Neural crest cell (in vitro differentiated cells): ENCODE results near the gene SLC39A6. TPM values are rescaled to one million over a fixed set of nuclear protein-coding genes. Genes with fewer than 3 reads are reported as not detected.

Experiments
- DNase-seq: peaks from one replicate; pipeline ENCODE4 v3.0.0; 2021; ENCODE audit warnings: low read depth, mixed read lengths, low spot score
- H3K27ac Mint-ChIP-seq: one replicate; pipeline ENCODE4 v1.8.0; 2021; ENCODE audit warnings: mild to moderate bottlenecking, mixed read lengths; ENCODE audit not compliant: unreplicated experiment
- H3K27me3 Mint-ChIP-seq: 2 replicates; pipeline ENCODE4 v1.8.0; 2021; ENCODE audit warnings: low read depth, mild to moderate bottlenecking, mixed read lengths
- H3K36me3 Mint-ChIP-seq: 2 replicates; pipeline ENCODE4 v1.8.0; 2021; ENCODE audit warnings: low read depth, mild to moderate bottlenecking, mixed read lengths
- H3K4me1 Mint-ChIP-seq: 2 replicates; pipeline ENCODE4 v1.8.0; 2021; ENCODE audit warnings: mixed read lengths
- H3K4me3 Mint-ChIP-seq: one replicate; pipeline ENCODE4 v1.8.0; 2021; ENCODE audit warnings: mild to moderate bottlenecking, mixed read lengths
- H3K9me3 Mint-ChIP-seq: 2 replicates; pipeline ENCODE4 v1.8.0; 2021; ENCODE audit warnings: mixed read lengths
- total RNA-seq: library from RNA; stranded (reverse); gene quantifications from 2 replicates; pipeline ENCODE4 v1.2.1, GENCODE V29; 2021
- TF ChIP-seq, protein P1 (sequence below): fragments of 200-600 bp; sonication (generic); conservative IDR thresholded peaks from 2 replicates; pipeline ENCODE4 v1.5.0; 2021; ENCODE audit warnings: antibody characterized with exemption, mild to moderate bottlenecking

Gene SLC39A6
- total RNA-seq, 1 donor from 2014 or later: 101 TPM

DNA sequence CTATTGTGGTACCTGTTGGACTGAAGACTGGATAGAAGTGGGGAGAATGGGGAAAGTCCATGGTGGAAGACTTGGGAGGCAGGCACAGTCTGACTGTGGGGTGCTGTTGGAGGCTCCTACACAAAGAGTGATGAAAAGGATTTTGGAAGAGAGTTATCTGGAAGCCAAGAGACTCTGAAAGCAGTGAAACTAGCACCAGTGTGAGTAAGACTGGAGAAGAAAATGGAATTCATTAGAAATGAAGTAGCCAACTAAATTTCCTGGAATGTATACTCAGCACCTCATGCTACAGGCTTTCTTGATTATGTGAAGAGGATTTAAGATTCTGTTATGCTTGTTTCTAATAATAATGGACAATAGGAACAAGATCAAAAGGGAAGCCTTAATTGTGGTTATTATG, 28.3 kb upstream of the SLC39A6 start:
- H3K4me3 Mint-ChIP-seq: no peak overlapping the region
- H3K27ac Mint-ChIP-seq: no peak overlapping the region
- no peak for DNase-seq
- peaks cover 17% of the 10 kb centered on the region for H3K36me3 Mint-ChIP-seq
- no peaks in the 10 kb centered on the region for H3K9me3 Mint-ChIP-seq
- TF ChIP-seq, protein P1, sequence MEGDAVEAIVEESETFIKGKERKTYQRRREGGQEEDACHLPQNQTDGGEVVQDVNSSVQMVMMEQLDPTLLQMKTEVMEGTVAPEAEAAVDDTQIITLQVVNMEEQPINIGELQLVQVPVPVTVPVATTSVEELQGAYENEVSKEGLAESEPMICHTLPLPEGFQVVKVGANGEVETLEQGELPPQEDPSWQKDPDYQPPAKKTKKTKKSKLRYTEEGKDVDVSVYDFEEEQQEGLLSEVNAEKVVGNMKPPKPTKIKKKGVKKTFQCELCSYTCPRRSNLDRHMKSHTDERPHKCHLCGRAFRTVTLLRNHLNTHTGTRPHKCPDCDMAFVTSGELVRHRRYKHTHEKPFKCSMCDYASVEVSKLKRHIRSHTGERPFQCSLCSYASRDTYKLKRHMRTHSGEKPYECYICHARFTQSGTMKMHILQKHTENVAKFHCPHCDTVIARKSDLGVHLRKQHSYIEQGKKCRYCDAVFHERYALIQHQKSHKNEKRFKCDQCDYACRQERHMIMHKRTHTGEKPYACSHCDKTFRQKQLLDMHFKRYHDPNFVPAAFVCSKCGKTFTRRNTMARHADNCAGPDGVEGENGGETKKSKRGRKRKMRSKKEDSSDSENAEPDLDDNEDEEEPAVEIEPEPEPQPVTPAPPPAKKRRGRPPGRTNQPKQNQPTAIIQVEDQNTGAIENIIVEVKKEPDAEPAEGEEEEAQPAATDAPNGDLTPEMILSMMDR: no peak
- H3K4me1 Mint-ChIP-seq: no peaks in the 10 kb centered on the region
- no peaks in the 10 kb centered on the region for H3K27me3 Mint-ChIP-seq

GRCh38 chr18:36155851-36156757, 27.0 kb upstream of the SLC39A6 start:
- Mint-ChIP-seq H3K4me1 (no peaks in the 10 kb centered on the region), H3K36me3 (peaks cover 17% of the 10 kb centered on the region), H3K4me3 (no peak overlapping the region), H3K27ac (no peak overlapping the region), H3K9me3 (no peaks in the 10 kb centered on the region), H3K27me3 (no peaks in the 10 kb centered on the region)
- TF ChIP-seq, protein P1: no peak
- no peak for DNase-seq

GRCh38 chr18:36153771-36154170, 24.6 kb upstream of the SLC39A6 start:
- TF ChIP-seq, protein P1: no peak
- no peaks in the 10 kb centered on the region for H3K4me1 Mint-ChIP-seq
- H3K27ac Mint-ChIP-seq: no peak overlapping the region
- H3K4me3 Mint-ChIP-seq: no peak overlapping the region
- H3K9me3 Mint-ChIP-seq: no peaks in the 10 kb centered on the region
- peaks cover 13% of the 10 kb centered on the region for H3K36me3 Mint-ChIP-seq
- no peaks in the 10 kb centered on the region for H3K27me3 Mint-ChIP-seq
- DNase-seq: no peak

DNA sequence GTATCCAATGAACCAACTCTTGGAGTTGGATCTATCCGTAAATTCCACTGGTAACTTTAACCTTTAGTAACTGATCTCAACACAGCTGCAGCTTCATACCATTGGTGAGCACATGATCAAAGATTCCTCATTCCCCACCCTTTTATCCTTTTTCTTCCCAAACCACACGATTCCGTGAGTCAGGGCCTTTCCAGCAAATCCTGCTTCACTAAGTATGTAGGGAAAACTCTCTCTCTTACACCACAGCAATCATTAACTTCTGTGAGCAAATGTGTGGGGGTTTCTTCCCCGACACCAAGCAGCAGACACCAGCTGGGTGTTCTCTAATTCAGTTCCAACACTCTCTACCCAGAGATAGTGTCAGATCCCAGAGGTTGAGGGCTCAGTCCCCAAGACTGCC, 24.1 kb upstream of the SLC39A6 start:
- TF ChIP-seq, protein P1: no peak
- Mint-ChIP-seq H3K4me3 (no peak overlapping the region), H3K36me3 (peaks cover 13% of the 10 kb centered on the region), H3K4me1 (no peaks in the 10 kb centered on the region), H3K27ac (no peak overlapping the region), H3K9me3 (no peaks in the 10 kb centered on the region), H3K27me3 (no peaks in the 10 kb centered on the region)
- no peak for DNase-seq

DNA sequence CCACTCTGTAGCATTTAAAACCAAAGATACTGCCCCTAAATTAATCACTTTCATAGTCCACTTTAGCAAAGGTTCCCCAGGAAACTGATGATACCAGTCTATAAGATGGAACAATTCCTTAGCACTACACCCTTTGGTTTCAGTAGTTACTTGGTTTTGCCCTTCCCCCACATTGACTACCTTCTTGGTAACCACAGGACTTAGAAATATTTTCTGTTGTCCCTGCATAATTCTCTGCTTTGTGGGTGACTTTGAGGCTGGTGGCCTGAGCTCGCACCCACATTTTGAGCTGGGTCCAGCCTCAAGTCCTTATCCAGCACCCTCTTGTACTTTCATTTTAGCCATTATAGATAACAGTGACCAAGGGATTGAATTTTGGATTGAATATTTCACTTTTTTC, 23.6 kb upstream of the SLC39A6 start:
- Mint-ChIP-seq H3K27ac (no peak overlapping the region), H3K27me3 (no peaks in the 10 kb centered on the region), H3K36me3 (peaks cover 13% of the 10 kb centered on the region), H3K4me1 (no peaks in the 10 kb centered on the region), H3K9me3 (no peaks in the 10 kb centered on the region), H3K4me3 (no peak overlapping the region)
- TF ChIP-seq, protein P1: no peak
- DNase-seq: no peak
